ENCODE data around the gene ITPRIPL2. TPM values are rescaled to one million over a fixed set of nuclear protein-coding genes. Genes with fewer than 3 reads are reported as not detected.

The ITPRIPL2 gene
- total RNA-seq: 10 to 100 TPM; 56.6 to 66.4 TPM

- intact Hi-C loops (cut with DNase I): loop anchor here (5.0 kb wide), 1 partner anchor 41 kb away; no protein-coding TSS in a partner anchor
Observed at GRCh38 chr16:19113577-19114358, at the start of gene ITPRIPL2. TSS of gene ITPRIPL2 (plus strand) at chr16:19113964. CDS start at chr16:19114462, 498 bp downstream.

GRCh38 chr16:19066988-19067348 is 46.8 kb upstream of the ITPRIPL2 start:
- H3K4me3 ChIP-seq: peak overlapping the region; percentile 69 to 73
- H3K4me1 ChIP-seq (replicated peaks): no peaks in the 10 kb centered on the region
- intact Hi-C loops (cut with DNase I): loop anchor here (5.0 kb wide), 1 partner anchor 455 kb away; the partner anchor contains the start of genes CCP110 and GDE1
- no peaks in the 10 kb centered on the region for H3K36me3 ChIP-seq
- WGBS: 52% methylated on average over 9 of the region's 9 CpGs
- peak overlapping the region; percentile 99 to 100 for H3K27ac ChIP-seq
- no peak for TF ChIP-seq POLR2AphosphoS5 (IDR thresholded peaks at IDR 0.05)
- no peaks in the 10 kb centered on the region for H3K9me3 ChIP-seq
- no peak for DNase-seq (ENCODE audit: low spot score)
- no peaks in the 10 kb centered on the region for H3K27me3 ChIP-seq (replicated peaks; ENCODE audit: insufficient read depth)

More at GRCh38 chr16:19113577-19114358, at the start of gene ITPRIPL2:
- Histone ChIP-seq H3K4me3 (peak within 1 kb of the TSS; percentile 57 to 67), H3K27ac (peak within 1 kb of the TSS; percentile 86 to 89), H3K27me3 (replicated peaks; ENCODE audit: insufficient read depth) (no peaks in the 10 kb centered on the region), H3K36me3 (no peaks in the 10 kb centered on the region), H3K9me3 (no peaks in the 10 kb centered on the region), H3K4me1 (replicated peaks) (peaks cover 8% of the 10 kb centered on the region)
- under 1% methylated on average over 61 of the region's 74 CpGs for WGBS
- peak; percentile 68 for TF ChIP-seq POLR2A (IDR thresholded peaks at IDR 0.05)
- TF ChIP-seq, protein P1, sequence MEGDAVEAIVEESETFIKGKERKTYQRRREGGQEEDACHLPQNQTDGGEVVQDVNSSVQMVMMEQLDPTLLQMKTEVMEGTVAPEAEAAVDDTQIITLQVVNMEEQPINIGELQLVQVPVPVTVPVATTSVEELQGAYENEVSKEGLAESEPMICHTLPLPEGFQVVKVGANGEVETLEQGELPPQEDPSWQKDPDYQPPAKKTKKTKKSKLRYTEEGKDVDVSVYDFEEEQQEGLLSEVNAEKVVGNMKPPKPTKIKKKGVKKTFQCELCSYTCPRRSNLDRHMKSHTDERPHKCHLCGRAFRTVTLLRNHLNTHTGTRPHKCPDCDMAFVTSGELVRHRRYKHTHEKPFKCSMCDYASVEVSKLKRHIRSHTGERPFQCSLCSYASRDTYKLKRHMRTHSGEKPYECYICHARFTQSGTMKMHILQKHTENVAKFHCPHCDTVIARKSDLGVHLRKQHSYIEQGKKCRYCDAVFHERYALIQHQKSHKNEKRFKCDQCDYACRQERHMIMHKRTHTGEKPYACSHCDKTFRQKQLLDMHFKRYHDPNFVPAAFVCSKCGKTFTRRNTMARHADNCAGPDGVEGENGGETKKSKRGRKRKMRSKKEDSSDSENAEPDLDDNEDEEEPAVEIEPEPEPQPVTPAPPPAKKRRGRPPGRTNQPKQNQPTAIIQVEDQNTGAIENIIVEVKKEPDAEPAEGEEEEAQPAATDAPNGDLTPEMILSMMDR (IDR thresholded peaks at IDR 0.05): peak in 2 of 4 experiments; percentile 21 to 24
- peak; percentile 74 for TF ChIP-seq POLR2AphosphoS5 (IDR thresholded peaks at IDR 0.05)
- DNase-seq (ENCODE audit: low spot score): peak; percentile 85

DNA sequence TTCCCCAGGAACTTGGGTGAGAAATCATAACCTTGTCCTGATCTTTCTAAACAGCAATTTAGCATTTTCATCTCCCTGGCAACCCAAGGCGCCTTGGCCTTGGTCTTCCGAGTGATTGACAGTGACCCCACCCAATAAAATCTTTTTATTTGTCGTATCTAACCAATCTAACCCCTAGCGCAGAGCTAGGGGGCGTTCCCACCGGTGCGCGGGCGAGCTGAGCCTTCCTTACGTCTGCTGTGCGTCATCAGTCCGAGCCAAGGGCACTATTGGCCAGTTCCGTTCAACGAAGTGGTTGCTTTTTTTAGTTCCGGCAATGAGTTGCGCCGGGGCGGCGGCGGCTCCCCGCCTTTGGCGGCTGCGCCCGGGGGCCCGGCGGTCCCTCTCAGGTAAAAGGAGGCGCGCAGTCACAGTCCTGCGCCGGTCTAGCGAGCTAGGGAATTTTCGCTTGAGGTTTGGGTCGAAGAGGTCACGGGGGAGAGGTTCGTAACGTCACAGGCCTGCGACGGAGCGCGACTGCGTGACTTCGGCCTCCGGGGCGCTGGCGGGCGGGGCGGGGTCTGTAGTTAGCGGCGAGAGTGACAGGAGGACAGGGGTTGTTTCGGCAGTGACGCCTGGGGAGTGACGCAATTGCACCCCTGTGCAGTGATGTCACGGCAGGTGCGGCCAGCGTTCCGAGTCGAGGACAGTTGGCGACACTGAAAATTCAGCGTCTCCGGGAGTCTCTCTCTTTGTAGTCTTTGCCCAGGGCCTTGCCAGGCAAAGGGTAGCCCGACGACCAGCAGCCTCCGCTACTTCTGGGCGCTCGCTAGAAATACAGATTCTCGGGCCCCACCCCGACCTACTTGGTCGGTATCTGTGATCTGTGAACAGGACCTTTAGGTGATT is 46.2 kb upstream of the ITPRIPL2 start, which contains the start of gene COQ7:
TSS of gene COQ7 (plus strand) at position 266 of the 888 bp plus-strand sequence. CDS start at position 317, 51 bp downstream.
- intact Hi-C loops (cut with DNase I): loop anchor here (5.0 kb wide), 1 partner anchor 455 kb away; the partner anchor contains the start of genes CCP110 and GDE1
- Histone ChIP-seq H3K4me3 (peak within 1 kb of the TSS; percentile 69 to 73), H3K27me3 (replicated peaks; ENCODE audit: insufficient read depth) (no peaks in the 10 kb centered on the region), H3K36me3 (no peaks in the 10 kb centered on the region), H3K9me3 (no peaks in the 10 kb centered on the region), H3K27ac (peak within 1 kb of the TSS; percentile 99 to 100), H3K4me1 (replicated peaks) (no peaks in the 10 kb centered on the region)
- DNase-seq (ENCODE audit: low spot score): peak; percentile 99
- peak; percentile 93 for TF ChIP-seq POLR2AphosphoS5 (IDR thresholded peaks at IDR 0.05)
- TF ChIP-seq, protein P1 (IDR thresholded peaks at IDR 0.05): peak in 3 of 4 experiments; percentile 14 to 27 (median 25)
- peak; percentile 55 for TF ChIP-seq POLR2A (IDR thresholded peaks at IDR 0.05)
- WGBS: under 1% methylated on average over 68 of the region's 68 CpGs

- Histone ChIP-seq H3K36me3 (no peaks in the 10 kb centered on the region), H3K27me3 (replicated peaks; ENCODE audit: insufficient read depth) (no peaks in the 10 kb centered on the region), H3K9me3 (no peaks in the 10 kb centered on the region), H3K4me3 (peak overlapping the region; percentile 69 to 73), H3K27ac (peak overlapping the region; percentile 99 to 100), H3K4me1 (replicated peaks) (no peaks in the 10 kb centered on the region)
- TF ChIP-seq, protein P1 (IDR thresholded peaks at IDR 0.05): no peak
- no peak for TF ChIP-seq POLR2AphosphoS5 (IDR thresholded peaks at IDR 0.05)
- TF ChIP-seq POLR2A (IDR thresholded peaks at IDR 0.05): no peak
- intact Hi-C loops (cut with DNase I): loop anchor here (5.0 kb wide), 1 partner anchor 454 kb away; the partner anchor contains the start of genes CCP110 and GDE1
- DNase-seq (ENCODE audit: low spot score): no peak
- 36% methylated on average over 19 of the region's 19 CpGs for WGBS
Observed at GRCh38 chr16:19068237-19068815, 45.4 kb upstream of the ITPRIPL2 start.

Measured in prostate gland (tissue), 2 donors.